MM.1S (cell line): Measurements from ENCODE around the gene TMEM92.

Source experiments
- DNase-seq: peaks from one replicate; pipeline ENCODE4 v3.0.0-alpha.2; 2015
- H2AFZ ChIP-seq: fragments of 300-600 bp; sonication (generic); 2 replicates; pipeline ENCODE4 v1.6.0; 2016; ENCODE audit warnings: antibody characterized with exemption, low read length
- H3F3A ChIP-seq: fragments of 300-600 bp; sonication (generic); 2 replicates; pipeline ENCODE4 v1.6.1; 2016; ENCODE audit warnings: mild to moderate bottlenecking, antibody characterized with exemption, low read length, moderate library complexity, mixed read lengths; ENCODE audit not compliant: insufficient read depth
- H3K27ac ChIP-seq: fragments of 300-600 bp; sonication (generic); 2 replicates; pipeline ENCODE4 v1.5.1; 2016; ENCODE audit warnings: mild to moderate bottlenecking, low read length
- H3K27me3 ChIP-seq: fragments of 300-600 bp; sonication (generic); replicated peaks from 2 replicates; pipeline ENCODE4 v1.6.0; 2016; ENCODE audit warnings: low read length; ENCODE audit not compliant: insufficient read depth
- H3K36me3 ChIP-seq: fragments of 300-600 bp; sonication (generic); replicated peaks from 2 replicates; pipeline ENCODE4 v1.6.1; 2016; ENCODE audit warnings: mild to moderate bottlenecking, low read length, mixed read lengths; ENCODE audit not compliant: insufficient read depth
- H3K4me1 ChIP-seq: fragments of 300-600 bp; sonication (generic); 2 replicates; pipeline ENCODE4 v1.6.1; 2016; ENCODE audit warnings: low read length, mixed read lengths
- H3K4me2 ChIP-seq: fragments of 300-600 bp; sonication (generic); 2 replicates; pipeline ENCODE4 v1.6.0; 2016; ENCODE audit warnings: low read depth, low read length
- H3K4me3 ChIP-seq: fragments of 300-600 bp; sonication (generic); 2 replicates; pipeline ENCODE4 v1.5.1; 2016; ENCODE audit warnings: low read length, mixed read lengths
- H3K79me2 ChIP-seq: fragments of 300-600 bp; sonication (generic); 2 replicates; pipeline ENCODE4 v1.6.1; 2016; ENCODE audit warnings: mixed run types, low read length, mixed read lengths
- H3K9ac ChIP-seq: fragments of 300-600 bp; sonication (generic); 2 replicates; pipeline ENCODE4 v1.6.1; 2016; ENCODE audit warnings: low read length, mixed read lengths
- H3K9me2 ChIP-seq: fragments of 300-600 bp; sonication (generic); replicated peaks from 2 replicates; pipeline ENCODE4 v1.6.1; 2016; ENCODE audit warnings: mild to moderate bottlenecking, low read length, mixed read lengths; ENCODE audit not compliant: insufficient read depth
- H3K9me3 ChIP-seq: fragments of 300-600 bp; sonication (generic); replicated peaks from 2 replicates; pipeline ENCODE4 v1.6.1; 2016; ENCODE audit warnings: mild to moderate bottlenecking, low read length, mixed read lengths; ENCODE audit not compliant: insufficient read depth
- H4K20me1 ChIP-seq: fragments of 300-600 bp; sonication (generic); 2 replicates; pipeline ENCODE4 v1.6.1; 2016; ENCODE audit warnings: mild to moderate bottlenecking, low read length, moderate library complexity, mixed read lengths; ENCODE audit not compliant: insufficient read depth
- CTCF ChIP-seq: fragments of 300-600 bp; sonication (generic); IDR thresholded peaks from 2 replicates; pipeline ENCODE4 v1.5.1; 2016; ENCODE audit warnings: antibody characterized with exemption, low read length, mixed read lengths
- EZH2 ChIP-seq: fragments of 300-600 bp; sonication (generic); optimal IDR thresholded peaks from 2 replicates; pipeline ENCODE3; 2017; ENCODE audit warnings: low read depth, mild to moderate bottlenecking, antibody characterized with exemption, low read length, mixed read lengths
- EZH2phosphoT487 ChIP-seq: fragments of 300-600 bp; sonication (generic); IDR thresholded peaks from 2 replicates; pipeline ENCODE4 v1.6.1; 2018; ENCODE audit warnings: antibody characterized with exemption, low read length

The TMEM92 gene

DNA sequence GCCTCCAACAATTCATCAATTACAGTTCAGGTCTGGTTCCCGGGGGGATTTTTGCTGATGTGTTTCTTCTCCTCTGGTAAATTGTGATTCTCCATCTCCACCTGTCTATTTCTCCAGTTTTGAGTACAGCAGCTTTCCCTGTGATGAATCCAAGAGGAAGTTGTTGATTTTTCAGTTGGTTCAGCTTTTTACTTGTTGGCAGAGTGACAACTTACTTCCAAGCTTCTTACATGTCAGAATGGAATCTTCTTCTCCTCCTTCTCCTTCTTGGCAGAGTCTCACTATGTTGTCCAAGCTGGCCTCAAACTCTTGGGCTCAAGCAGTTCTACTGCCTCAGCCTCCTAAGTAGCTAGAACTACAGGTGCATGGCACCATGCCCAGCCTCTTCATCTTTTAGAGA is 33.4 kb upstream of the TMEM92 start:
- no peak for TF ChIP-seq CTCF
- no peak for TF ChIP-seq EZH2
- no peak for TF ChIP-seq EZH2phosphoT487
- H3K4me3 ChIP-seq: no peak overlapping the region
- no peaks in the 10 kb centered on the region for H3K36me3 ChIP-seq
- H3K9me2 ChIP-seq: no peaks in the 10 kb centered on the region
- H3K4me1 ChIP-seq: no peaks in the 10 kb centered on the region
- H3K27me3 ChIP-seq: peaks cover 12% of the 10 kb centered on the region; the same call in 1 of the 2 replicates
- no peaks in the 10 kb centered on the region for H3K9me3 ChIP-seq
- no peaks in the 10 kb centered on the region; the same call in 1 of the 2 replicates for H3F3A ChIP-seq
- DNase-seq: no peak
- no peaks in the 10 kb centered on the region for H3K79me2 ChIP-seq
- no peak overlapping the region for H3K4me2 ChIP-seq
- H3K27ac ChIP-seq: no peak overlapping the region
- H2AFZ ChIP-seq: no peak overlapping the region
- H3K9ac ChIP-seq: no peak overlapping the region
- H4K20me1 ChIP-seq: no peaks in the 10 kb centered on the region

DNA sequence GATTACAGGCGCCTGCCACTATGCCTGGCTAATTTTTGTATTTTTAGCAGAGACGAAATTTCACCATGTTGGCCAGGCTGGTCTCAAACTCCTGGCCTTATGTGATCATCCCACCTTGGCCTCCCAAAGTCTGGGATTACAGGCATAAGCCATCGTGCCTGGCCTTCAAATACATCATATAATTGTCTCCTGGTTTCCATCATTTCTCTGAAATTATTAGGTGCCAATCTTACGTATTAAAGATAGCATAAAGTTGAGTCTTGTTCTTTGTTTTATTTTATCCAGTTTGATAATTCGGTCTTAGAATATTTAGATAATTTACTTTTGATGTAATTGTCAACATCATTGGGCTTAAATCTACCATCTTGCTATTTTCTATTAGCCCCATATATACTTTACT is 32.8 kb upstream of the TMEM92 start:
- Histone ChIP-seq H3K9me3 (no peaks in the 10 kb centered on the region), H3K27ac (no peak overlapping the region), H3K9me2 (no peaks in the 10 kb centered on the region), H3K9ac (no peak overlapping the region), H3K27me3 (peaks cover 12% of the 10 kb centered on the region; the same call in 1 of the 2 replicates), H4K20me1 (no peaks in the 10 kb centered on the region), H3K79me2 (no peaks in the 10 kb centered on the region), H3F3A (no peaks in the 10 kb centered on the region; the same call in 1 of the 2 replicates), H2AFZ (no peak overlapping the region), H3K4me1 (no peaks in the 10 kb centered on the region), H3K4me3 (no peak overlapping the region), H3K36me3 (no peaks in the 10 kb centered on the region), H3K4me2 (no peak overlapping the region)
- no peak for TF ChIP-seq EZH2
- TF ChIP-seq CTCF: no peak
- no peak for TF ChIP-seq EZH2phosphoT487
- no peak for DNase-seq

DNA sequence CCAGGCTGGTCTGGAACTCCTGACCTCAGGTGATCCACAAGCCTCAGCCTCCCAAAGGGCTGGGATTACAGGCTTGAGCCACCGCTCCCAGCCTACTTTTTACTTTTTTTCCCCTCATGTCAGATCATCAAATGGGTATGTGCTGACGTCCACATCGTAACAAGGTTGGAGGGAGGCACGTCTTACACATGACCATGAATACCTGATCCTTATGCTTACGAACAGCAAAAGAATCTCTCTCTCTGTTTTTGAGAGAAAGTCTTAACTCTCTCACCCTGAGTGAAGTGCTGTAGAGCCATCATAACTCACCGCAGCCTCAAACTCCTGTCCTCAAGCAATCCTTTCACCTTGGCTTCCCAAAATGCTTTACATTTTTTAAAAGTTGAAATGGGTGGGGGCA is 29.5 kb upstream of the TMEM92 start:
- no peak for DNase-seq
- no peak overlapping the region for H3K4me3 ChIP-seq
- no peak overlapping the region for H3K9ac ChIP-seq
- H3K4me2 ChIP-seq: no peak overlapping the region
- H2AFZ ChIP-seq: no peak overlapping the region
- H3K4me1 ChIP-seq: no peaks in the 10 kb centered on the region
- H3K9me3 ChIP-seq: no peaks in the 10 kb centered on the region
- H4K20me1 ChIP-seq: no peaks in the 10 kb centered on the region
- H3K27ac ChIP-seq: no peak overlapping the region
- no peaks in the 10 kb centered on the region for H3K27me3 ChIP-seq
- H3K36me3 ChIP-seq: no peaks in the 10 kb centered on the region
- H3F3A ChIP-seq: no peaks in the 10 kb centered on the region; the same call in 1 of the 2 replicates
- H3K9me2 ChIP-seq: no peaks in the 10 kb centered on the region
- H3K79me2 ChIP-seq: no peaks in the 10 kb centered on the region
- no peak for TF ChIP-seq CTCF
- no peak for TF ChIP-seq EZH2
- no peak for TF ChIP-seq EZH2phosphoT487
